ENCODE measurements around the gene FGB.

DNA sequence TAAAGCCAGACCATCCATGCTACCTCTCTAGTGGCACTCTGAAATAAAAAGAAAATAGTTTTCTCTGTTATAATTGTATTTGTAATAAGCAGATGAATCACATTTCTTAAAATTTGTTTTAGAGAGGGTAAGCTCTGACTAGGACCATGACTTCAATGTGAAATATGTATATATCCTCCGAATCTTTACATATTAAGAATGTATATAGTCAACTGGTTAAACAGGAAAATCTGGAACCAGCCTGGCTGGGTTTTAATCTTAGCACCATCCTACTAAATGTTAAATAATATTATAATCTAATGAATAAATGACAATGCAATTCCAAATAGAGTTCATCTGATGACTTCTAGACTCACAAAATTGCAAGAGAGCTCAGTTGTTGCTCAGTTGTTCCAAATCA lies 1.5 kb downstream of the FGB start:
- TF ChIP-seq, protein P1, sequence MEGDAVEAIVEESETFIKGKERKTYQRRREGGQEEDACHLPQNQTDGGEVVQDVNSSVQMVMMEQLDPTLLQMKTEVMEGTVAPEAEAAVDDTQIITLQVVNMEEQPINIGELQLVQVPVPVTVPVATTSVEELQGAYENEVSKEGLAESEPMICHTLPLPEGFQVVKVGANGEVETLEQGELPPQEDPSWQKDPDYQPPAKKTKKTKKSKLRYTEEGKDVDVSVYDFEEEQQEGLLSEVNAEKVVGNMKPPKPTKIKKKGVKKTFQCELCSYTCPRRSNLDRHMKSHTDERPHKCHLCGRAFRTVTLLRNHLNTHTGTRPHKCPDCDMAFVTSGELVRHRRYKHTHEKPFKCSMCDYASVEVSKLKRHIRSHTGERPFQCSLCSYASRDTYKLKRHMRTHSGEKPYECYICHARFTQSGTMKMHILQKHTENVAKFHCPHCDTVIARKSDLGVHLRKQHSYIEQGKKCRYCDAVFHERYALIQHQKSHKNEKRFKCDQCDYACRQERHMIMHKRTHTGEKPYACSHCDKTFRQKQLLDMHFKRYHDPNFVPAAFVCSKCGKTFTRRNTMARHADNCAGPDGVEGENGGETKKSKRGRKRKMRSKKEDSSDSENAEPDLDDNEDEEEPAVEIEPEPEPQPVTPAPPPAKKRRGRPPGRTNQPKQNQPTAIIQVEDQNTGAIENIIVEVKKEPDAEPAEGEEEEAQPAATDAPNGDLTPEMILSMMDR (IDR thresholded peaks at IDR 0.05) = no peak
- no peak for TF ChIP-seq POLR2A (IDR thresholded peaks at IDR 0.05)
- no peak for TF ChIP-seq POLR2AphosphoS5 (IDR thresholded peaks at IDR 0.05)

Data from stomach (tissue), 4 donors.